ENCODE measurements around the gene BTN3A1. TPM values are rescaled to one million over a fixed set of nuclear protein-coding genes. Genes with fewer than 3 reads are reported as not detected.

BTN3A1 gene
- total and polyA plus RNA-seq, 2 of the 13 experiments (the other 11 are each of a cell fraction or from before 2014, with no cell fraction given), result 13.3 to 14.0 TPM

DNA sequence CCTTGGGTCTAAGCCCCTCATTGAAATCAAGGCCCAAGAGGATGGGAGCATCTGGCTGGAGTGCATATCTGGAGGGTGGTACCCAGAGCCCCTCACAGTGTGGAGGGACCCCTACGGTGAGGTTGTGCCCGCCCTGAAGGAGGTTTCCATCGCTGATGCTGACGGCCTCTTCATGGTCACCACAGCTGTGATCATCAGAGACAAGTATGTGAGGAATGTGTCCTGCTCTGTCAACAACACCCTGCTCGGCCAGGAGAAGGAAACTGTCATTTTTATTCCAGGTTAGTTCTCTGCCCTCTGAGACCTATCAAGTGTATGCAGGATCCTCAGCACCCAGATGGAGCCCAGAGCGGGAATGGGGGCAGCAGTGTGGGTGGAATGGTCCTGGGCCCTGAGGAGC is 14.1 kb upstream of the BTN3A1 start (continued):
- no peak for TF ChIP-seq HBP1 (CRISPR knock-in tag; IDR thresholded peaks at IDR 0.05; ENCODE audit: low read depth)
- TF ChIP-seq NR2F2 (IDR thresholded peaks at IDR 0.05; ENCODE audit: borderline replicate concordance, low read depth), result no peak
- no peak for TF ChIP-seq KLF13 (CRISPR knock-in tag; IDR thresholded peaks at IDR 0.05)
- TF ChIP-seq KDM1A (CRISPR knock-in tag; IDR thresholded peaks at IDR 0.05), result peak; percentile 55; the same call in 1 of the 2 replicates
- no peak for TF ChIP-seq KDM5B (CRISPR knock-in tag; IDR thresholded peaks at IDR 0.05; ENCODE audit: borderline replicate concordance)
- TF ChIP-seq HDAC2 (CRISPR knock-in tag; IDR thresholded peaks at IDR 0.05), result peak; percentile 70; the same call in 1 of the 2 replicates
- TF ChIP-seq ZNF724P (CRISPR knock-in tag; IDR thresholded peaks at IDR 0.05; ENCODE audit: borderline replicate concordance), result peak; percentile 65; the same call in 1 of the 2 replicates
- TF ChIP-seq TAF1 (CRISPR knock-in tag; IDR thresholded peaks at IDR 0.05), result no peak
- TF ChIP-seq HDAC1 (CRISPR knock-in tag; IDR thresholded peaks at IDR 0.05), result peak; percentile 53; the same call in 1 of the 2 replicates
- no peak for TF ChIP-seq ZBTB20 (CRISPR knock-in tag; IDR thresholded peaks at IDR 0.05; ENCODE audit: borderline replicate concordance, low read depth)
- no peak for TF ChIP-seq DPF2 (CRISPR knock-in tag; IDR thresholded peaks at IDR 0.05; ENCODE audit: borderline replicate concordance, low read depth)
- 0 out of 2 replicates have a peak, but pooled peaks have one; percentile 19 for TF ChIP-seq MYC (CRISPR knock-in tag; IDR thresholded peaks at IDR 0.05; ENCODE audit: borderline replicate concordance)
- TF ChIP-seq ZFP36L2 (CRISPR knock-in tag; IDR thresholded peaks at IDR 0.05), result no peak
- TF ChIP-seq, protein P1, sequence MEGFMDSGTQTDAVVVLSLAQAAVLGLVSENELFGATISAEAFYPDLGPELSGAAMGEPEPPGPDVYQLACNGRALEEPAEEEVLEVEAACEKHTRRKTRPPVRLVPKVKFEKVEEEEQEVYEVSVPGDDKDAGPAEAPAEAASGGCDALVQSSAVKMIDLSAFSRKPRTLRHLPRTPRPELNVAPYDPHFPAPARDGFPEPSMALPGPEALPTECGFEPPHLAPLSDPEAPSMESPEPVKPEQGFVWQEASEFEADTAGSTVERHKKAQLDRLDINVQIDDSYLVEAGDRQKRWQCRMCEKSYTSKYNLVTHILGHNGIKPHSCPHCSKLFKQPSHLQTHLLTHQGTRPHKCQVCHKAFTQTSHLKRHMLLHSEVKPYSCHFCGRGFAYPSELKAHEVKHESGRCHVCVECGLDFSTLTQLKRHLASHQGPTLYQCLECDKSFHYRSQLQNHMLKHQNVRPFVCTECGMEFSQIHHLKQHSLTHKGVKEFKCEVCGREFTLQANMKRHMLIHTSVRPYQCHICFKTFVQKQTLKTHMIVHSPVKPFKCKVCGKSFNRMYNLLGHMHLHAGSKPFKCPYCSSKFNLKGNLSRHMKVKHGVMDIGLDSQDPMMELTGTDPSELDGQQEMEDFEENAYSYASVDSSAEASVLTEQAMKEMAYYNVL (CRISPR knock-in tag; IDR thresholded peaks at IDR 0.05; ENCODE audit: borderline replicate concordance), result no peak
- TF ChIP-seq ELF3 (CRISPR knock-in tag; IDR thresholded peaks at IDR 0.05), result peak; percentile 75
- no peak for TF ChIP-seq TBP (CRISPR knock-in tag; IDR thresholded peaks at IDR 0.05)
- TF ChIP-seq HNF4G (IDR thresholded peaks at IDR 0.05; ENCODE audit: borderline replicate concordance, low read depth, low read length), result no peak
- no peak for TF ChIP-seq HNF4G (CRISPR knock-in tag; IDR thresholded peaks at IDR 0.05; ENCODE audit: borderline replicate concordance, low read depth)
- TF ChIP-seq NPAS2 (CRISPR knock-in tag; IDR thresholded peaks at IDR 0.05; ENCODE audit: borderline replicate concordance), result no peak
- TF ChIP-seq, protein P2, sequence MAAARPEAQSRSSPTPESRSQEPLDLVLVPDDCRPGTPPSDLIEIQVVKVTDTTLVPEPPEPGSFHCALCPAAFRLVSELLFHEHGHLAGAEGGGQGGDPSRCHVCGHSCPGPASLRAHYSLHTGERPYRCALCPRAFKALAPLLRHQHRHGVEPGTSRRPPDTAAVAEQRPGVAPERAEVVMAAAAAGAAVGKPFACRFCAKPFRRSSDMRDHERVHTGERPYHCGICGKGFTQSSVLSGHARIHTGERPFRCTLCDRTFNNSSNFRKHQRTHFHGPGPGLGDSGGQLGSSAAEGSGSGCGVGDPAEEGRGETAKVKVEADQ (CRISPR knock-in tag; IDR thresholded peaks at IDR 0.05; ENCODE audit: borderline replicate concordance), result no peak
- no peak for TF ChIP-seq NCOA5 (CRISPR knock-in tag; IDR thresholded peaks at IDR 0.05)
- no peak for TF ChIP-seq ZNF616 (CRISPR knock-in tag; IDR thresholded peaks at IDR 0.05; ENCODE audit: low read depth)
- TF ChIP-seq ZNF292 (CRISPR knock-in tag; IDR thresholded peaks at IDR 0.05; ENCODE audit: borderline replicate concordance, low read depth), result peak; percentile 51; the same call in 1 of the 2 replicates
- TF ChIP-seq, protein P3, sequence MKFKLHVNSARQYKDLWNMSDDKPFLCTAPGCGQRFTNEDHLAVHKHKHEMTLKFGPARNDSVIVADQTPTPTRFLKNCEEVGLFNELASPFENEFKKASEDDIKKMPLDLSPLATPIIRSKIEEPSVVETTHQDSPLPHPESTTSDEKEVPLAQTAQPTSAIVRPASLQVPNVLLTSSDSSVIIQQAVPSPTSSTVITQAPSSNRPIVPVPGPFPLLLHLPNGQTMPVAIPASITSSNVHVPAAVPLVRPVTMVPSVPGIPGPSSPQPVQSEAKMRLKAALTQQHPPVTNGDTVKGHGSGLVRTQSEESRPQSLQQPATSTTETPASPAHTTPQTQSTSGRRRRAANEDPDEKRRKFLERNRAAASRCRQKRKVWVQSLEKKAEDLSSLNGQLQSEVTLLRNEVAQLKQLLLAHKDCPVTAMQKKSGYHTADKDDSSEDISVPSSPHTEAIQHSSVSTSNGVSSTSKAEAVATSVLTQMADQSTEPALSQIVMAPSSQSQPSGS (CRISPR knock-in tag; IDR thresholded peaks at IDR 0.05), result no peak
- TF ChIP-seq, protein P4, sequence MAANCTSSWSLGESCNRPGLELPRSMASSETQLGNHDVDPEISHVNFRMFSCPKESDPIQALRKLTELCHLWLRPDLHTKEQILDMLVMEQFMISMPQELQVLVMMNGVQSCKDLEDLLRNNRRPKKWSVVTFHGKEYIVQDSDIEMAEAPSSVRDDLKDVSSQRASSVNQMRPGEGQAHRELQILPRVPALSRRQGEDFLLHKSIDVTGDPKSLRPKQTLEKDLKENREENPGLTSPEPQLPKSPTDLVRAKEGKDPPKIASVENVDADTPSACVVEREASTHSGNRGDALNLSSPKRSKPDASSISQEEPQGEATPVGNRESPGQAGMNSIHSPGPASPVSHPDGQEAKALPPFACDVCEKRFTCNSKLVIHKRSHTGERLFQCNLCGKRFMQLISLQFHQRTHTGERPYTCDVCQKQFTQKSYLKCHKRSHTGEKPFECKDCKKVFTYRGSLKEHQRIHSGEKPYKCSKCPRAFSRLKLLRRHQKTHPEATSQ (CRISPR knock-in tag; IDR thresholded peaks at IDR 0.05; ENCODE audit: borderline replicate concordance), result no peak
